ENCODE measurements around the gene KYAT1.
"Not testable (repeated sequence)": the region's sequence is repeated elsewhere in the genome, so short reads cannot be mapped to it uniquely, and the experiment has no call there.

KYAT1 gene

DNA sequence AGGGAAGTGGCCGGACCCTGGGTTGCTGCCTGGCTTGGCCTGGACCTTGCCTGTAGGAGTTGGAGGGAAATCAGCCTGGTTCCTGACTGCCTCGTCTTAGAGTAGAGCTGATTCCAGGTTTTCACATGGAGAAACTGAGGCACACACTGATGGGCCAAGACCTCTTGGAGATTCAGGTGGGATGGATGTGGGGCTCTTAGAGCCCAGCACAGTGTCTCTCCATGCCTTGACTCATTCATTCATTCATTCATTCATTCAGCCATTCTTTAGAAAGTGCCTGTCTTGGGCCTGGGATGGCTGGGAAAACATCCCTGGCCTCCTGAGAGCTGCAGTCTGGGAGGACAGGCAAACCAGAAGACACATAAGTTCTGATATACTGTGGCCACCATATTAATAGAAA lies 2.4 kb upstream of the KYAT1 start:
- no peak for FAIRE-seq

DNA sequence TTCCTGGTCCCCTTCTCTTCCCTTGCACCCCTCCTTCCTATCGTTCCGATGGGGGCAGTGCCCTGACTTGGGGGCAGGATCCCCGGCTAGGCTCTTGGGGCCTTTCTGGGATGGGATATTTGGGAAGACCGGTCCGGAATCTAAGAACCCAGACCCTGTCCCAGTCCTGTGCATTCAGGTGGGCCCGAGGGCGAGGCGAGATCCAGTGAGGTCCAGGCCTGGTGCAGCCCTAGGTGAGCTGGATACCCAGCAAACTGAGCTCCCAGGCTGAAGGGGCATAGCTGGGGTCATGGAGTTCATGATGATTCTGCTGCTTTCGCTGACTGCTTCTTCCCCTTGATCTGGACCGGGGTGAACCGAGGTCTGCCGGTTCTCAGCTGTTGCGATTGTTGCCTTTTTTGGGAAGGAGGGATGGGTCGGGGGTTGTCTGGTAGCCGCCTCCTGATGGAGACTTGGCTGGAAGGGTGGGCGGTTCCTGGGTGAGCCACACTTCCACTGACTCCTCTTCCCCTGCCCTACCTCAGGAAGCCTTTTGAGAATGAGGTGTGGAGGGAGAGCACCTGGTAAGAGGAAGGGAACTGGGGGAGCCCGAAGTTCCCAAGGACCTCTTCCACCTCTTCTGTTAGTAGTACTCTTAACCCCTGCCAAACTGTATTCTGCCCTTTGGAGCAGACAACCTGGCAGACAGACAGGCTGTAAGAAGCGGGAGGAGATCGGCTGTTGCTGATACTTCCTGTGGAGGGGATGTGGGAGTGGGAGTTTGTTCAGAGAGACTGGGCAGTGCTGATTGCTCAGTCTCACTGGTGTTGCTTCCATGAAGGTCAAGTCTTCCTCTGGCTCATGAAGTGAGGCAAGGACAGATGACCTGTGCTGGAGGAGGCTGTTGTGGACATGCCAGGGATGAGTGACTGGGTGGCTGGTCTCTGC lies 1.2 kb upstream of the KYAT1 start:
- FAIRE-seq, result no peak

DNA sequence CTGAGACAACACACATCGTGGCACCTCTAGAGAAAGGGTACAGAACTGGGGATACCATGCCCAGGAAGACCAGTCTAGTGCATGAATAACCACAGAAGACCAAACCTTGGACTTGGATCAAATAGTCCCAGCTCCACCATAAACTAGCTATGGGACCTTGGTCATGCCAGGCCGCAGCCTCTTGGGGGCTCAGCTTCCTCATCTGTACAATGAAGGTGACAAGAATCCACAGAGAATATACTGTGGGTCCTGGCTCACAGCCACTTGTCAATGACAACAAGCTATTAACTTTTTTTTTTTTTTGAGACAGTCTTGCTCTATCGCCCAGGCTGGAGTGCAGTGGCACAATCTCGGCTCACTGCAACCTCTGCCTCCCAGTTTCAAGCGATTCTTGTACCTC lies 3.9 kb downstream of the KYAT1 start:
- FAIRE-seq, result no peak

DNA sequence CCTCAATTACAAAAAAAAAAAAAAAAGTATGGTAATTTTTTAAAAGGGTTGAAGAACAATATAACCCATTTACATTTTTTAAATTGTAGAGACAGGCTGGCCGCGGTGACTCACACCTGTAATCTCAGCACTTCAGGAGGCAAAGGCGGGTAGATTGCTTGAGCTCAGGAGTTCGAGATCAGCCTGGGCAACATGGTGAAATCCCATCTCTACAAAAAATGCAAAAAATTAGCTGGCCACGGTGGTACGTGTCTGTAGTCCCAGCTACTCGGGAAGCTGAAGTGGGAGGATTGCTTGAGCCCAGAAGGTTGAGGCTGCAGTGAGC lies 10.8 kb downstream of the KYAT1 start:
- FAIRE-seq, result not testable (repeated sequence)

DNA sequence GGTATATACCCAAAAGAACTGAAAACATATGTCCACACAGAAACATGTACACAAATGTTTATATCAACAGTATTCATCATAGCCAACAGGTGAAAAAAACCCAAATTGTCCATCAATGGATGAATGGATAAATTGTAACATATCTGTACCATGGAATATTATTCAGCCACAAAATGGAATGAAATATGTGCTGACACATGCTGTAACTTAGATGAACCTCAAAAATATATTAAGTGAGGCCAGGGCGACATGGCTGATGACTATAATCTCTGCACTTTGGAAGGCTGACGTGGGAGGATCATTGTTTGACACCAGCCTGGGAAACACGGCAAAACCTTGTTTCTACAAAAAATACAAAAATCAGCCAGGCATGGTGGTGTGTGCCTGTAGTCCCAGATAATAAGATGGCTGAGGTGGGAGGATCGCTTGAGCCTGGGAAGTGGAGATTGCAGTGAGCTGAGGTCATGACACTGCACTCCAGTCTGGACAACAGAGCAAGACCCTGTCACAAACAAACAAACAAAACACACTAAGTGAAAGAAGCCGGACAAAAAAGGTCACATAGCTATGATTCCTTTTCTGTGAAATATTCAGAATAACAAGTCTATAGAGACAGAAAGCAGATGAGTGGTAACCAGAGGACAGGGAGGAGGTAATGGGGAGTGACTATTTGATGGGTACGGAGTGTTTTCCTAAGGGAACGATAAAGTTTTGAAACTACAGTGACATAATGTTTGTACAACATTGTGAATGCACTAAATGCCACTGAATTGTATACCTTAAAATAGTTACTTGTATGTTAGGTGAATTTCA lies 11.4 kb downstream of the KYAT1 start:
- peak; percentile 86 for FAIRE-seq

DNA sequence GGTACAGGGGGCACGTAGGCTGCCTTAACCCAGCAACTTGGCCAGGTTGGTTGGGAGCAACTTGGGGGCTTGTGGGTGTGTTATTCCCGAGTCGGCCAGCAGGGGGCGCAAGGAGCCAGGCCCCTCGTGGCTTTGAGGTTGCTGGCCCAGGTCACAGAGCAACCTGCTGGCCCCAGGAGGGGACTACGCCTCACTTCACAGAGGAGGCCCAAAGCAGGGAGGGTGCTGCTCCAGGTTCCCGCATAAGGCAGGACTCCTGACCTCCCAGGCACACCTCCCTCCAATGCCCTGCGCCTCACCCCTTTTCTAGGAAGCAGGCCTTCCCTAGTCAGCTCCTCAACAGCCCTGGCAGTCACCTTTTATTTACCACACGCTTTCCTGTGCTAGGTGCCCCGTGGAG lies 18.1 kb downstream of the KYAT1 start:
- FAIRE-seq, result no peak

DNA sequence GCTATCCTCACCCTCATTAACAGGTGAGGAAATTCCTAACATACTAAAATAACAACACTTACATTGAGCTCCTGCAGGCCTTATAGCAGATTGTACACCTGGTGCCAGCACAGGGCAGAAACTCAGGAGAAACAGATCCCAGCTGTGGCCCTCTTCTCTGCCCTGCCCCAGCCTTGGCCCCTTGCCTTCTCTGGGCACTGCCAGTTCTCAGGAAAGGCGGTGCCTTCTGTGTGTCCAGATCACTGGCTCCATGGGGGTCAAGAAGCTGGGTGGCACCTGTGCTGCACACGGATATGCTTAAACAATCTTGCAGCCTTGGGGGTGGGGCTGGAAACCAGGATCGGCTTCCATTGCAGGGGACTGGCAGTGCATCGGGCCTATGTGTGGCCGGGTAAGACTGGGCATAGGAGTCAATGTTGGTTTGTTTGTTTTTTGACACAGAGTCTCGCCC lies 19.3 kb downstream of the KYAT1 start:
- FAIRE-seq, result no peak

DNA sequence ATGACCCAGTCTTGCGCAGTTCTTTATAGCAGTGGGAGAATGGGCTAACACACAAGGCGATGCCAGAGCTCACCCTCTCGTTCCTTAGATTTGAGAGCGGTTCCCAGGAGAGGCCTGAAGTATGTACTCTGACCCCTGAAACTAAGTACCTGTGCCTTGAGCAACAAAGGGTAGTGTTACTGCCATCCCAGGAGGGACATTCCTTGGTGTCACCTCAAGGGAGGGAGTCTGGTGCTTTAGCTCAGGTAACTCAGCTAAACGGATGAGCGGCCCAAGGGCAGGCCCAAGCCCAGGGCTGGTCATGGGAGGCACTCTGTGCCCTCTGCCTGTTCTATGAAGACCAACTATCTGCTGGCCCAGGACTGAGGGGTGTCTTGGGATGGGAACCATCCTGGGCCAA lies 20.2 kb downstream of the KYAT1 start:
- no peak for FAIRE-seq

DNA sequence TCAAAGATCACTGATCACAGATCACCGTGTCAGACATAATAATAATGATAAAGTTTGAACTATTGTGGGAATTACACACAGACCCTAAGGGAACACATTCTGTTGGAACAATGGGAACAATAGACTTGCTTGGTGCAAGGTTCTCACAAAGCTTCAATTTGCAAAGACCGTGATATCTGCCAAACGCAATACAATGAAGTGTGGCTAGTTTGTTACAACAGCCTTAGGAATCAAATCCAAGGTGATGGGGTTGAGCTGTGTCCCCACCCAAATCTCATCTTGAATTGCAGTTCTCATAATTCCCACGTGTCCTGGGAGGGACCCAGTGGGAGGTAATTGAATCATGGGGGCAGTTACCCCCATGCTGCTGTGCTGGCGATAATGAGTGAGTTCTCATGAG lies 20.8 kb downstream of the KYAT1 start:
- no peak for FAIRE-seq

DNA sequence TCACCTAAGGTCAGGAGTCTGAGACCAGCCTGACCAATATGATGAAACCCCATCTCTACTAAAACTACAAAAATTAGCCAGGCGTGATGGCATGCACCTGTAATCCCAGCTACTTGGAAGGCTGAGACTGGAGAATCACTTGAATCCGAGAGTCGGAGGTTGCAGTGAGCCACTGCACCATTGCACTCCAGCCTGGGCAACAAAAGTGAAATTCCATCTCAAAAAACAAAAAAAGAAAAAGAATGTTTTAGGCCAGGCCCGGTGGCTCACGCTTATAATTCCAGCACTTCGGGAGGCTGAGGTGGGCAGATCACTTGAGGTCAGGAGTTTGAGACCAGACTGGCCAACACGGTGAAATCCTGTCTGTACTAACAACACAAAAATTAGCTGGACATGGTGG lies 23.3 kb downstream of the KYAT1 start:
- not testable (repeated sequence) for FAIRE-seq

DNA sequence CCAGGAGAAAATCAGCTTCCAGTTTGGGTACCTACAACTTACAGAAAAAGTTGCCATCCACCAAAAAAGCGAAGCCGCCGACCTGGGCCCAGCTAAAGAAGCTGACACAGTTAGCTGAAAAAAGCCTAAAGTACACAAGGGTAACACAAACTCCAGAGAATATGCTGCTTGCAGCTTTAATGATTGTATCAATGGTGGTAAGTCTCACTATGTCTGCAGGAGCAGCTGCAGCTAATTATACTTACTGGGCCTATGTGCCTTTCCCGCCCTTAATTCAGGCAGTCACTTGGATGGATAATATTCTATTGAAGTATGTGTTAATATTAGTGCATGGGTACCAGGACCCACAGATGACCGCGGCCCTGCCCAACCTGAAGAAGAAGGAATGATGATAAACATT lies 27.3 kb downstream of the KYAT1 start:
- FAIRE-seq, result not testable (repeated sequence)

DNA sequence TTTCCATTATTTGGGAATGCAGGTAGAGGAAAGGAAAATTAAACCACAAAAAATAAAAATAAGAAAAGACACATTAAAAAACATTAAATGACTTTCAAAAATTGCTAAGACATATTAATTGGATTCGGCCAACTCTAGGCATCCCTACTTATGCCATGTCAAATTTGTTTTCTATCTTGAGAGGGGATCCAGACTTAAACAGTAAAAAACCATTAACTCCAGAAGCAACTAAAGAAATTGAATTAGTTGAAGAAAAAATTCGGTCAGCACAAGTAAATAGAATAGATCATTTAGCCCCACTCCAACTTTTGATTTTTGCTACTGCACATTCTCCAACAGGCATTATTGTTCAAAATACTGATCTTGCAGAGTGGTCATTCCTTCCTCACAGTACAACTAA lies 29.1 kb downstream of the KYAT1 start:
- not testable (repeated sequence) for FAIRE-seq

DNA sequence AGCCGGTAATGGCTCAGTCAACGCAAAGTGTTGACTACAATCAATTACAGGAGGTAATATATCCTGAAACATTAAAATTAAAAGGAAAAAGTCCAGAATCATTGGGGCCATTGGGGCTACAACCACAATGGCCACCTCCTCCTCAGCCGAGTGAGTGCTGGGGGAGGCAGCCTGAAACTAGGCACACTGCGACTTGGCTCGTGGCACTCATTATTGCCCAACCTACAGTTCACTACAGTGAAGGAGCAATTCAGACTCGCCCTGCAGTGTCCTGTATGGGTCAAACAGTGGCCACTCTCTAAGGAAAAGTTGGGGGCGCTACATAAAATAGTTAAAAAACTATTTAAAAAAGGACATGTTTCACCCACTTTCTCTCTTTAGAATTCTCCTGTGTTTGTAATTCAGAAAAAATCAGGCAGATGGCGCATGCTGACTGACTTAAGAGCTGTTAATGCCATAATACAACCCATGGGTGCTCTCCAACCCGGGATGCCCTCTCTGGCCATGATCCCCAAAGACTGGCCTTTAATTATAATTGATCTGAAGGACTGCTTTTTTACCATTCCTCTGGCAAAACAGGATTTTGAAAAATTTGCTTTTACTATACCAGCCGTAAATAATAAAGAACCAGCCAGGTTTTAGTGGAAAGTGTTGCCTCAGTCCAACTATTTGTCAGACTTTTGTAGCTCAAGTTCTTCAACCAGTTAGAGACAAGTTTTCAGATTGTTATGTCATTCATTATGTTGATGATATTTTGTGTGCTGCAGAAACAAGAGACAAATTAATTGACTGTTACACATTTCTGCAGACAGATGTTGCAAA lies 29.8 kb downstream of the KYAT1 start:
- peak; percentile 29 for FAIRE-seq

DNA sequence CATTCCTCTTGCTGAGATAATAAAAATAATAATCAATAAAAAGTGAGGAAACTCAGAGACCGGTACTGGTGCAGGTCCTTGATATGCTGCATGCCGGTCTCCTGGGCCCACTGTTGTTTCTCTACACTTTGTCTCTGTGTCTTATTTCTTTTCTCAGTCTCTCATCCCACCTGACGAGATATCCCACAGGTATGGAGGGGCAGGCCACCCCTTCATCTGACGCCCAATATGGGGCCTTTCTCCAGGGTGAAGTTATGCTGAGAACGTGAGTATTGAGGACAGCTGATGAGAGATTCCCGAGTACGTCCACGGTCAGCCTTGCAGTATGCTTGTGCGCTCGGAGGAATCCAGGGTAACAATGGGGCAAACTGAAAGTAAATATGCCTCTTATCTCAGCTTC lies 30.7 kb downstream of the KYAT1 start:
- FAIRE-seq, result not testable (repeated sequence)

DNA sequence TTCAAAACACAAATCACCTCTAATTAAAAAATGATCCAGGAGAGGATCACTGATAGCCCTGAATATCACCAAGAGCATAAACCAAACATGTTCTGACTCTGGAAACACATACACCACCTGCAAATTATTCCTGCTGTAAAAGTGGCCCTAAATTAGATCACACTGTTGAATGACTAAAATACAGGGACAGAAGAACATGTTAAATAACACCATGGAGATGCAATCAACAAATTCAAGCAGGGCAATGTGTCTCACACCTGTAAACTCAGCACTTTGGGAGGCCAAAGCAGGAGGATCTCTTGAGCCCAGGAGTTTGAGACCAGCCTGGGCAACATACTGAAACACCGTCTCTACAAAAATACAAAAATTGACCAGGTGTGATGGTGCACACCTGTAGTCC lies 33.9 kb downstream of the KYAT1 start:
- FAIRE-seq, result no peak

DNA sequence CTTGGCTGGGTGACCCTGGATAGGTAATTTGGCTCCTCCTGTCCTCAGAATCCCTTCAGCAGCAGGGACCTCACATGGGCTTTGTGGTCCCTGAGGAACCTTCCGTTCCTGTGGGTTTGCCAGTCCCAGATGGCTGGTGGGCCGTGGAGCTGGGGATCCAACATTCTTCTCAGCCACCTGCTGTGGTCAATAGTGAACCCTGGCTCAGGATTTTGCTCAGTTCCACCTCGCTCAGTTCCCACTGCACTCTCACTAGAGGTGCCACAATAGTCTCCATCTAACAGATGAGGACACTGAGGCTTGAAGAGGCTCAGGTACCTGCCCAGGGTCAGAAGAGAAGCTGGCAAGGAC lies 35.1 kb downstream of the KYAT1 start:
- FAIRE-seq, result no peak

DNA sequence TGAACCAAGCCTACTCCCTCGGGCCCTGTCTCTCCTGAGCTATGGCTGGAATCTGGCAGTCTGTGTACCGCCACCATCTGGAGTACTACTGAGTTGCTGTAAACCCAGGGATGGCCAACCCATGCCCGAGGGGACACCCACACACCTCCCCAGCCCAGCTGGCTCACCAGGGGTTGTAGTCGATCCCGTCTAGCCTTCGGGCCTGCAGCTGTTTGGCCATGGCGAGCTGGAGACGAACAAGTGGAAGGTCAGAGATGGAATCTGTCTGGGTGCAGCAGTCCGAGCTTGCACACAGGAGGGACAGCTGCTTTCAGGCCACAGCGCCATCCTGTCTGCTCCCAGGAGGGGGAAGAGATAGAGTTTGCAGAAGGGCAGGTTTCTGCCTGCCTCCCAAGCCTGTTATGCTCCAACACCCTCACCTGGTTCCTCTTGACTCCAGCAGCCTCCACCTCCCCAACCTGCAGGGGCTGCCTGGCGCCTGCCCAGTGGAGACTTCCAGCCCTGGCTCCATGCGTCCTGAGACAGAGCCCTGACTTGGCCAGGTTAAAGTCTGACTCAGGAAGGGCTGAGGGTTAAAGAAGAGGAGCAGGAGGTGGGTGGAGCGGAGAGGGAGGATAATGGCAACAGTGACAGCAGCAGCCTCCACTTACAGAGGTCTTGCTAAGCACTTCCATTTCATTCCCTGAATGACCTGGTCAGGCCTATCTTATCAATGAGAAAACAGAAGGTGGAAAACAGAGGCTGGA lies 36.4 kb downstream of the KYAT1 start:
- no peak for FAIRE-seq

DNA sequence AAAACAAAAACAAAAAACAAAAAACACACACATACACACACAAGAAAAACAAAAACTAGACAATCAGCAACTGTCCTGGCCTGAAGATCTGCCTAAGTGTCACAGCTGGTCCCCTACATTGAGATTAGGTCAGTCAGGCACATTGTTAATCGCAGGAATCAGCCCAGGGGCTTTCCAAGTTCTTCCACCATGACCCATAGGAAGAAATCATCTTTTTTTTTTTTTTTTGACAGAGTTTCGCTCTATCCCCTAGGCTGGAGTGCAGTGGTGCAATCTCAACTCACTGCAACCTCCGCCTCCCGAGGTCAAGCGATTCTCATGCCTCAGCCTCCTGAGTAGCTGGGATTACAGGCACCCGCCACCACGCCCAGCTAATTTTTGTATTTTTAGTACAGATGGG lies 38.6 kb downstream of the KYAT1 start:
- not testable (repeated sequence) for FAIRE-seq

DNA sequence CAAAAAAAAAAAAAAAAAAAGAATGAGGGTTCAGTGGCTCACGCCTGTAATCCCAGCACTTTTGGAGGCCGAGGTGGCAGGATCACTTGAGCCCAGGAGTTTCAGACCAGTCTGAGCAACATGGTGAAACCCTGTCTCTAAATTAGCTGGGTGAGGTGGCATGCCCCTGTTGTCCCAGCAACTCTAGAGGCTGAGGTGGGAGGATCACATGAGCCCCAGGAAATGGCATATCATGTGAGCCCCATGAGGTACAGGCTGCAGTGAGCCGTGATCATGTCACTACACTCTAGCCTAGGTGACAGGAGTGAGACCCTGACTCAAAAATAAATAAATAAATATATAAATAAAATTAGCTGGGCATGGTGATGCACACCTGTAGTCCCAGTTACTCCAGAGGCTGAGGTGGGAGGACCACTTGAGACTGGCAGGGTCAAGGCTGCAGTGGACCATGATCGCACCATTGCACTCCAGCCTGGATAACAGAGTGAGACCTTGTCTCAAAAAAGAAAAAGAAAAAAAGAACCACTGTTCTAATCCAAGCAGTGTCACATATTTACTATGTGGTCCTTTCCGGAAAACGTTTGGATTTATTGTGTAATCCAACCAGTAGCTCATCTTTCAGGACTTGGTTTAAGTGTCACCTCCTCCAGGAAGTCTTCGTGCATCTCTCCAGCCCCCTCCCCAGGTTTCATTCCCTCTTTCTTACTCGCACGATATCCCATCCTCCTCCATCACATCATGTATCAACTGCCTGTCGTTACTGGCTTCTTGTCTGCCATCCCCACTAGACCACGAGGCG lies 39.9 kb downstream of the KYAT1 start:
- FAIRE-seq, result no peak

DNA sequence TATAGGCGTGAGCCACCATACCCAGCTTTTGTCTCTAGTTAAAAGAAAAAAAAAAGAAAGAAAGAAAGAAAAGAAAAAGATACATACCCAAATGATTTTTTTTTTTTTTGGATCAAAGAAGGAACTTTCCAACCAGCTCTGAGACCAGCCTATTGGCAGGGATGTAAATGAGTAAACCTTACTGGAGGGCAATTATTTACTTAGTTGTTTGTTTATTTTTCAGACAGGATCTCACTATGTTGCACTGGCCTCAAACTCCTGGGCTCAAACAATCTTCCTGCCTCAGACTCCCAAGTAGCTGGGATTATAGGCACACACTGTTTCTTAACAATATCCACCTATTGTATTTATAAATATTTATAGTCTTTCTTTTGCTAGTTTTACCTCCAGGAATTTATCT lies 41.2 kb downstream of the KYAT1 start:
- FAIRE-seq, result no peak

DNA sequence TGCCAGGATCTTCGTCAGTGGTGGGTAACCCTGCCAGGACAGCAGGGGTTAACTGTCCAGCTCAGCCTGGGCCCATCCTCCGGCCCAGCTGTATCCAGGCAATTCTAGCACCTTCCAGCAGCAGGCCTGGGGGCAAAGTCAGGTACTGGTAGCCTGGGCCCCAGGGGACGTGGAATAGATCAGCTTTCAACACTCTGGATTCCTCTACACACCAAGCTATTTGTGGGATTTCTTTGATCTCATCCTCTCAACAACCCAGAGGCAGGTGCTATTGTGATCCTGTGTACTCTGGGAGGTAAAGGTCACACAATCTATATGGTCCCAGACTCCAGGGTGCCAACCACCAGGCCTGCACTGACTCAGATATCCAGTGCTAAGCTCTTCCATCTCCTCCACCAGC lies 43.4 kb downstream of the KYAT1 start:
- no peak for FAIRE-seq

All from endometrium (tissue), 2 donors.